AG10803 (cell line): ENCODE results near the gene PDIA5.

Experiments
- DNase-seq: peaks from one replicate; pipeline ENCODE4 v3.0.0; 2010; ENCODE audit warnings: low read depth
- H3K4me3 ChIP-seq: 2 replicates; pipeline ENCODE4 v1.5.1; 2011; ENCODE audit warnings: mild to moderate bottlenecking, low read length, control low read depth
- TF ChIP-seq, protein P1 (sequence below): conservative IDR thresholded peaks from 2 replicates; pipeline ENCODE4 v1.5.1; 2011; ENCODE audit warnings: mild to moderate bottlenecking, low read length, control low read depth, inconsistent platforms

Gene PDIA5

DNA sequence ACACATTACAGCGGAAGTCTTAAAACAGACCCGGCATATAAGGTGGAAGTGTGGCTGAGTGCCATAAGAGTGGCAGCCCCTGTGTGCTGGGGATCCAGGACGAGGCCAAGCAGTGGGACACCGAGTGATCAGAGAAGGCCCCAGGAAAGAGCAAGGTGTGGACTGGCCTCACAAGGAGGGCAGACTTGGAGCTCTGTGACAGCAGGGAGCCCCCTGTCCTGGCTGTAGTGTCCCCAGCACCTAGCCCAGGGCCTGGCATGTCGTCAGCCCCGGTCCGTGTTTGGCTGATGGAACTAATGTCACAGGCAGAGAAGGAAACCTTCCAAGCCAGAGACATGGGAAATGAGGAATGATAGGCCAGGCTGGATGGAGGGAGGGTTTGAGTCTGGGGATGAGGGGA is 4.8 kb downstream of the PDIA5 start:
- DNase-seq = no peak
- H3K4me3 ChIP-seq = no peak overlapping the region
- TF ChIP-seq, protein P1, sequence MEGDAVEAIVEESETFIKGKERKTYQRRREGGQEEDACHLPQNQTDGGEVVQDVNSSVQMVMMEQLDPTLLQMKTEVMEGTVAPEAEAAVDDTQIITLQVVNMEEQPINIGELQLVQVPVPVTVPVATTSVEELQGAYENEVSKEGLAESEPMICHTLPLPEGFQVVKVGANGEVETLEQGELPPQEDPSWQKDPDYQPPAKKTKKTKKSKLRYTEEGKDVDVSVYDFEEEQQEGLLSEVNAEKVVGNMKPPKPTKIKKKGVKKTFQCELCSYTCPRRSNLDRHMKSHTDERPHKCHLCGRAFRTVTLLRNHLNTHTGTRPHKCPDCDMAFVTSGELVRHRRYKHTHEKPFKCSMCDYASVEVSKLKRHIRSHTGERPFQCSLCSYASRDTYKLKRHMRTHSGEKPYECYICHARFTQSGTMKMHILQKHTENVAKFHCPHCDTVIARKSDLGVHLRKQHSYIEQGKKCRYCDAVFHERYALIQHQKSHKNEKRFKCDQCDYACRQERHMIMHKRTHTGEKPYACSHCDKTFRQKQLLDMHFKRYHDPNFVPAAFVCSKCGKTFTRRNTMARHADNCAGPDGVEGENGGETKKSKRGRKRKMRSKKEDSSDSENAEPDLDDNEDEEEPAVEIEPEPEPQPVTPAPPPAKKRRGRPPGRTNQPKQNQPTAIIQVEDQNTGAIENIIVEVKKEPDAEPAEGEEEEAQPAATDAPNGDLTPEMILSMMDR = no peak

DNA sequence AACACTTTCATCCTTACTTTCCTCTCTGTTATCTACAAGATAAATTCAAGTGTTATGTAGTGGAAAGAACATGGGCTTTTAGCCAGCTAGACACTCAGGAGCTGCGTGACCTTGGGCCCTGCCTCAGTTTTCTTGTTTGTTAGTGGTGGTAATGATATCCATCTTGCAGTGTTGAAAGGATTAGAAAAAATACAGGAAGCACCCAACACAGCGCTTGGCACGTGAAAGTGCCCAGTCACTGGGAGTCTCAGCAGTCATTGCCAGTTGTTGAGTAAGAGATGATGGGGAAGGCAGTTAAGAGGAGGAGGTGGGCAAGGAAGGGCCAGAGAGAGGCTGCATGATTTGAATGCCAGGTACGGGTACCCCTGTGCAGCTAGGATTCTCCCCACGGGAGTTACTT is 5.3 kb downstream of the PDIA5 start:
- no peak overlapping the region for H3K4me3 ChIP-seq
- DNase-seq = no peak
- TF ChIP-seq, protein P1 = no peak

DNA sequence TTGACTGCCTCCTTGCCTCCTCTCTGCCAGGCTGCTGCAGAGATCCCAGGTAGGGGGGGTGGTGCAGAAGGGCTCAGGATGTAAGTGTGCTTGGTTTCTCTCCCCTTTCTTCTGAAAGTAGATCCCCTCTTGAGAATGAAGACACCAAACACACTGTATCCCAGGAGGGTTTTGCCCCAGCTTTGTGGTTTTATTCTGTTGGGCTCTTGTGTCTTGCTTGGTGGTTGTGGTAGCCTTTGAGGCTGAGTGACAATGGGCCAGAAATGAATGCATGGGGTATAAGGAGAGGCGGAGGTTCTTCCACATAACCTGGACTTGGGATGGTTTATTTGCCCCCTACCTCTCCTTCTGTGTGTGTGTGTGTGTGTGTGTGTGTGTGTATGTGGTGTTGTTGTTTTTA is 5.7 kb downstream of the PDIA5 start:
- no peak for DNase-seq
- TF ChIP-seq, protein P1 = no peak
- H3K4me3 ChIP-seq = no peak overlapping the region

DNA sequence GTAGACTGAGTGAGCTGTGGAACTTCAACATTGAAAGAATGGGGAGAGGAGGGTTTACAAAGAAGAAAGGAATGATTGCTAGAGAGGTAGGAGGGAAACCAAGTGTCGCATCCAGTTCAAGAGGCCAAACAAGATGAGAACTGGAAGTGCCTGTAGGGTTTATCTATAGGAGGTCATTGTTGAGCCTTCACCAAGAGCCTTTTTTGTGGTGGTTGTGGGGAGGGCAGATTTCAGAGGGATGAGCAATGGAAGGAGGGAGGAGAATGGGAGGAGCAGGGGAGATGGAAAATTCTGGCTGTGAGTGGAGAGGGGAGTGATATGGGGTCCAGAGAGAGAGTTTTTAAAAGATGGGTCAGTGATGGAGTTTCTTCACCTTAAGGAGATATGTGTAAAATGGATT is 8.5 kb downstream of the PDIA5 start:
- no peak overlapping the region for H3K4me3 ChIP-seq
- no peak for DNase-seq
- TF ChIP-seq, protein P1 = no peak

DNA sequence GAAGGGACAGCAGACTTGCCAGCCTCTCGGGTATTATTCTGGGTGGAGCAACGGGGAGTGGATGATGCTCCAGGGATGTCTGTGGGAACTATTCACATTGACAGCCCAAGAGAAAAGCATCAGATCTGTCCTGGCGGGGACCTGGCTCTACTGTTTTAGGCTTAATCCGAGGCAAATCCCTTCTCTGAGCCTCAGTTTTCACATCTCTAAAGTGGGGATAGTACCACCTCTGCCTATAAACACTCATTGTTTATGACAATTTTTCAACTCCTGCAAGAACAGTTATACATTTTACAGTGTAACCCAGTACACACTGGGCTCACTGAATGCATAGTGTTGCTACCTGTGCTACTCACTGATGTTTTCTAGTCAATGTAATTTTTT is 9.3 kb downstream of the PDIA5 start:
- H3K4me3 ChIP-seq = no peak overlapping the region
- DNase-seq = no peak
- TF ChIP-seq, protein P1 = no peak

DNA sequence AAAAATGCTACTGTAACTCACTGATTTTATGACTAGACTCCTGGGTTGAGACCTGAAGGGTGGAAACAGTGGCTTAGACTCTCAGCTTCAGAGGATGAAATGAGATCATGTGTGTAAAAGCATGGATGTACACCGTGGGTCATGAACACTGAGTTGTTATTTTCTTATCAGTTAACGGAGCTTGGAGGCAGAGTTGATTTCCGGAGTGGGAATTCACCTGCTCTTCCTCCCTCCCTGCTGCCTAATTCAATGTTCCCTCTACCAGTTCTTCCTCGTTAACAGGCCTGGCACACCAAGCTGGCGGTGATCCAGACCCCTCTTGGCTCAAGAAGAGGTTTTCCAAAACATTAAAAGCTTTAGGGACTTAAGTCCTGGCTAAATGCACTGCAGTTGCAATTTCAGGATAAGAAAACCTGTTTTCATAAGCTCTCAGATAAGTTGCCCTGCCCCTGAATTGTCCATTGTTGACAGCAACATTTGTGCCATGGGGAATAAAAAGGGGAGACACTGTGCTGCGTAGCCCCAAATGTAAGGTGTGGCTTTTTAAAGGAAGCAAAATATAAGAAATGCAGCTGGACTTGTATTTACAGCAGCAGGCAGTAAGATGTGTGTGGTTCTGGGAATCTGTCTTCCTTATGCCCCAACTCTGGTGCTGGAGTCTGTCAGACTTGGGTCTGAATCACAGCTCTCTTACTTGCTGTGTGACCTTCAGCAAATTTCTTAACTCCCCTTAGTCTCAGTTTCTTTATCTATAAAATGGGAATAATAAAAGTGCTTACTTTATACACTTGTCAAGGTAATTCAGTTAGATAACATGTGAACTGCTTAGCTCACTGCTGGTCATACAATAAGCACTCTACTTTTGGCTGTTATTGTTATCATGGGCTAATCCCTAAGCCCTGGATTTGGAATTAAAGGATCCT is 9.9 kb downstream of the PDIA5 start:
- TF ChIP-seq, protein P1 = no peak
- no peak for DNase-seq

DNA sequence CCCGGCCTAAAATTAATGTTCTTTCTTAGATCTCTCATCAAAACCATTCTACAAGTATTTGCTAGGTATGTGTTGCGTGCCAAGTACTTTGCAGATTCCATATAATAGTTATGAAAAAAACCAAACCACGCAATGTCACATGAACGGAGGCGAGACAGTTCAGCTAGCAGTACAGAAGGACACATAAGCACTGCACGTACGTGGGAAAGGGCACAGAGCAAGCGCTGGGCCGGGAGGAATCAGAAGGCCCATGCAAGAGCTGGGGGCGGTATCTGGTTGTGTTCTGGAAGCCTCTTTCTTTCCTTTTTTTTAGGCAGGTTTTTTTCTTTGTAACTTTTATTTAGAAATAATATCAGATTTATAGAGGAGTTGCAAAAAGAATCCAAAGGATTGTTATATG is 11.3 kb downstream of the PDIA5 start:
- no peak for DNase-seq
- TF ChIP-seq, protein P1 = no peak
- H3K4me3 ChIP-seq = no peak overlapping the region

More for the DNA sequence above, 9.9 kb downstream of the PDIA5 start:
- no peak overlapping the region for H3K4me3 ChIP-seq
